NCI-H2227 treated with DMSO at 0.1 percent for 48 hours (cell line): ENCODE data around the gene DHRS2.

Experiments used
- DNase-seq: peaks from one replicate; lab custom pipeline; 2025; lab: John Stamatoyannopoulos, UW

The DHRS2 gene

GRCh38 chr14:23612802-23613201, 23.4 kb upstream of the DHRS2 start:
- DNase-seq: no peak

- DNase-seq: no peak
Measured at GRCh38 chr14:23613242-23614070, 22.7 kb upstream of the DHRS2 start.

GRCh38 chr14:23614395-23614828, 21.8 kb upstream of the DHRS2 start:
- DNase-seq: no peak

- no peak for DNase-seq
Measured at GRCh38 chr14:23615856-23616255, 20.3 kb upstream of the DHRS2 start.

- DNase-seq: no peak
Measured at GRCh38 chr14:23617539-23617938, 18.6 kb upstream of the DHRS2 start.

GRCh38 chr14:23618415-23618988, 17.7 kb upstream of the DHRS2 start:
- DNase-seq: no peak

- no peak for DNase-seq
Measured at GRCh38 chr14:23620177-23620702, 15.9 kb upstream of the DHRS2 start.

- no peak for DNase-seq
Measured at GRCh38 chr14:23621204-23621931, 14.8 kb upstream of the DHRS2 start.

- no peak for DNase-seq
Measured at GRCh38 chr14:23621932-23622730, 14.0 kb upstream of the DHRS2 start.

GRCh38 chr14:23622990-23623389, 13.2 kb upstream of the DHRS2 start:
- no peak for DNase-seq

GRCh38 chr14:23623962-23624361, 12.2 kb upstream of the DHRS2 start:
- DNase-seq: no peak

GRCh38 chr14:23624830-23625404, 11.2 kb upstream of the DHRS2 start:
- DNase-seq: no peak

GRCh38 chr14:23626946-23627345, 9.2 kb upstream of the DHRS2 start:
- DNase-seq: no peak

GRCh38 chr14:23627961-23628360, 8.2 kb upstream of the DHRS2 start:
- DNase-seq: no peak

GRCh38 chr14:23629204-23629603, 7.0 kb upstream of the DHRS2 start:
- DNase-seq: no peak

GRCh38 chr14:23629832-23630396, 6.2 kb upstream of the DHRS2 start:
- DNase-seq: no peak

GRCh38 chr14:23630687-23631086, 5.5 kb upstream of the DHRS2 start:
- no peak for DNase-seq

- DNase-seq: no peak
Measured at GRCh38 chr14:23631234-23631633, 4.9 kb upstream of the DHRS2 start.

- DNase-seq: peak; percentile 82
Measured at GRCh38 chr14:23631702-23632460, 4.3 kb upstream of the DHRS2 start.

GRCh38 chr14:23632461-23633159, 3.6 kb upstream of the DHRS2 start:
- DNase-seq: no peak
